ENCODE data around the gene RPAP3.
A peak's percentile ranks its signal among the peaks of the same experiment; 100 is the strongest.
"Not testable (repeated sequence)": the region's sequence is repeated elsewhere in the genome, so short reads cannot be mapped to it uniquely, and the experiment has no call there.

The RPAP3 gene

DNA sequence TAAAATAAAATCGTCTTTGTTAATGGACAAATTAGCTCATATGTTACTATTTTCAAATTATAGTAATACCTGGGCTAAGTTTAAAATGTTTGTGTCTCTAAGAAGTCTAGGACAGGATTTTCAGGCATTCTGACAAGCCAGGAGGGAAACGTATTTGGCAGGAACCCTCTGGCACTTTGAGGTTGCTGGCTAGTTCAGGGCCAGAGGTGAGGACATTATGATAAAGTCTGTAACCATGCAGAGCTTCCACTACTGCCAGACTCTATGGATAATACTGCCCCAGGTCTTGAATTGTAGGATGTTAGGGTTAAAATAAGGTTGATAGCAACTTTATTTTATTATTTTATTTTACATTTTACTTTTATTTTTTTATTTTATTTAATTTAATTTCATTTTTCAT, 56.4 kb downstream of the RPAP3 start:
- ATAC-seq (replicated peaks) (no peak), DNase-seq (no peak)
- H3K27me3 Mint-ChIP-seq = no peaks in the 10 kb centered on the region
- H3K36me3 Mint-ChIP-seq = peaks cover 25 to 35% of the 10 kb centered on the region in 2 donors
- peaks cover 6 to 8% of the 10 kb centered on the region in 2 donors for H3K9me3 Mint-ChIP-seq
- H3K4me1 Mint-ChIP-seq = peaks cover 6 to 29% of the 10 kb centered on the region in 2 donors
- H3K4me3 Mint-ChIP-seq = no peak overlapping the region
- no peak overlapping the region for H3K27ac Mint-ChIP-seq

DNA sequence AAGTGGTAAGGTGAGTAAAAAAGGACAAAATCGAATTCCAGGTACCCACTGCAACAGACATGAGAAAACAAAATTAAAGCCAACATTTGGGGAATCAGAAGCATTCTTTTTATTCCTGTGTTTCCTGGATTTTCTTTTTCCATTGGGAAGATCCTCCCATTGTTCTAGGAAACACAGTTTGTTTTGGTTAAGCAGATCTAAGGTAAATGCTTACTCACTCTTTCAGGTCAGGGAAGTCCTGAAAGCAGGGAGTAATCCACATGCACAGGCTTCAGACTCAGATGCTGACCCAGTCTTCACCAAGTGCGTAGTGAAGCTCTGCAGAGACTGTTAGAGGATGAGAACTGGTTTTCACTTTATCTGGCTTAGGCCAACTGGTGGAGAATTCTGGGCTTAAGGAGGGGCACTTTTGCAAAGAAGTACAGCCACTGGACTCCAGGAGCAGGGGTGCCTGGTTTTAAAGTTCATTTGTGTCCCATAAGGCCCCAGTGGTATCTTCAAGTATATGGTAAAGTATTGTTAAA, 57.7 kb downstream of the RPAP3 start:
- H3K36me3 Mint-ChIP-seq = peaks cover 27 to 41% of the 10 kb centered on the region in 2 donors
- no peak overlapping the region for H3K4me3 Mint-ChIP-seq
- H3K27me3 Mint-ChIP-seq = no peaks in the 10 kb centered on the region
- no peak overlapping the region for H3K27ac Mint-ChIP-seq
- DNase-seq = no peak
- H3K9me3 Mint-ChIP-seq = peaks cover 6 to 15% of the 10 kb centered on the region in 2 donors
- no peak for ATAC-seq (replicated peaks)
- peaks cover 6 to 26% of the 10 kb centered on the region in 2 donors for H3K4me1 Mint-ChIP-seq

DNA sequence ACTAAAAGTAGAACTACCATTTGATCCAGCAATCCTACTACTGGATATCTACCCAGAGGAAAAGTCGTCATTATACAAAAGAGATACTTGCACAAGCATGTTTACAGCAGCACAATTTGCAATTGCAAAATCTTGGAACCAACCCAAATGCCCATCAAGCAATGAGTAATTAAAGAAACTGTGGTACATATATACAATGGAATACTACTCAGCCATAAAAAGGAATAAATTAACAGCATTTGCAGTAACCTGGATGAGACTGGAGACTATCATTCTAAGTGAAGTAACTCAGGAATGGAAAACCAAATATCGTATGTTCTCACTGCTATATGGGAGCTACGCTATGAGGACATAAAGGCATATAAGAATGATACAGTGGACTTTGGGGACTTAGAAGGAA, 63.5 kb downstream of the RPAP3 start:
- not testable (repeated sequence) for DNase-seq; H3K4me3 Mint-ChIP-seq; H3K27me3 Mint-ChIP-seq; H3K27ac Mint-ChIP-seq; ATAC-seq (replicated peaks)
- Mint-ChIP-seq H3K4me1 (peaks cover under 1 to 21% of the 10 kb centered on the region in 2 donors), H3K9me3 (peaks cover 40 to 54% of the 10 kb centered on the region in 2 donors), H3K36me3 (peaks cover 77 to 94% of the 10 kb centered on the region in 2 donors)

DNA sequence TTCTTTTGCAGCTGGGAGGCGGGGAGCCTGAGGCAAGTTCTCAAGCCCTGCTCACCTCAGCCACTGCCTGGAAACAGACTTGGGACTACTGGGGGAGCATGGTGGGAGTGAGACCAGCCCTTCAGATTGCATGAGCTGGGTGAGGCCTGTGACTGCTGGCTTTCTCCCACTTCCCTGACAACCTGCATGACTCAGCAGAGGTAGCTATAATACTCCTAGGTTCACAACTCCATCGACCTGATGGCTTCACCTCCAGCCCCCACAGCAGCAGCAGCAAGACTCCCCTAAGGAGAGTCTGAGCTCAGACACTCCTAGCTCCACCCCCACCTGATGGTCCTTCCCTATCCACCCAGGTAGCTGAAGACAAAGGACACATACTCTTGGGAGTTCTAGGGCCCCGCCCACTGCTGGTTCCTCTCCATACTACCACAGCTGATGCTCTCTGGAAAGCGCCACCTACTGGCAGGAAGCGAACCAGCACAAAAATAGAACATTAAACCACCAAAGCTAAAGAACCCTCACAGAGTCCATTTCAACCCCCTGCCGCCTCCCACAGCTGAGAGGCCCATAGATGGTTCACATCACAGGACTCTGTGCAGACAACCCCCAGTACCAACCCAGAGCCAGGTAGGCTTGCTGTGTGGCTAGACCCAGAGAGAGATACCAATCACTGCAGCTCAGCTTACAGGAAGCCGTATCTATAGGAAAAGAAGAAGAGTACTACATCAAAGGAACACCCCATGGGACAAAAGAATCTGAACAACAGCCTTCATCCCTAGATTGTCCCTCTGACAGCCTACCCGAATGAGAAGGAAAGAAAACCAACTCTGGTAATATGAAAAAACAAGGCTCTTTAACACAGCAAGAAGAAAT, 68.7 kb downstream of the RPAP3 start:
- H3K36me3 Mint-ChIP-seq = peaks cover 69 to 72% of the 10 kb centered on the region in 2 donors
- peak overlapping the region; percentile 53 for H3K27ac Mint-ChIP-seq
- ATAC-seq (replicated peaks) (no peak), DNase-seq (peak; percentile 3)
- peaks cover 37 to 39% of the 10 kb centered on the region in 2 donors for H3K9me3 Mint-ChIP-seq
- no peaks in the 10 kb centered on the region for H3K27me3 Mint-ChIP-seq
- no peak overlapping the region for H3K4me3 Mint-ChIP-seq
- H3K4me1 Mint-ChIP-seq = peaks cover 4 to 25% of the 10 kb centered on the region in 2 donors

DNA sequence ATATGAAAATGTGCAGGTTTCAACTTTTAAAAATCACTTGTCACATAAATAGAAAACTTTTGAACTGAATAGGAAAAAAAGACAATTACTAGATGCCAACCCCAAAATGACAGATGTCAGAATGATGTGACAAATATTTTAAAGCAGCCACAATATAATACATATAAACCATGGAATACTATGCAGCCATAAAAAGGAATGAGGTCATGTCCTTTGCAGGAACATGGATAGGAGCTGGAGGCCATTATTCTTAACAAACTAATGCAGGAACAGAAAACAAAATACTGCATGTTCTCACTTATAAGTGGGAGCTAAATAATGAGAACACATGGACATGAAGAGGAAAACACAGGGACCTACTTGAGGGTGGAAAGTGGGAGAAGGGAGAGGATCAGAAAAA, 70.1 kb downstream of the RPAP3 start:
- H3K27me3 Mint-ChIP-seq; DNase-seq; ATAC-seq (replicated peaks); H3K27ac Mint-ChIP-seq; H3K4me3 Mint-ChIP-seq: not testable (repeated sequence)
- peaks cover 66 to 68% of the 10 kb centered on the region in 2 donors for H3K36me3 Mint-ChIP-seq
- peaks cover 4 to 16% of the 10 kb centered on the region in 2 donors for H3K4me1 Mint-ChIP-seq
- H3K9me3 Mint-ChIP-seq = peaks cover 30 to 31% of the 10 kb centered on the region in 2 donors

DNA sequence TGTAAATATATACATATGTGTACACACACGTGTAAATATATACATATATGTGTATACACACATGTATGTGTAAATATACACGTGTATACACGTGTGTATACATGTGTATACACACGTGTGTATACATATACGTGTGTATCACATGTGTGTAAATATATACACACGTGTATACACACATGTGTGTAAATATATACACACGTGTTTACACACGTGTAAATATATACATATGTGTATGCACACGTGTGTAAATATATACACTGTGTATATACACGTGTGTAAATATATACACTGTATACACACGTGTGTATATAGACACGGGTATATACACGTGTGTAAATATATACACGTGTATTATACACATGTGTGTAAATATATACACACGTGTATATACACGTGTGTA, 71.7 kb downstream of the RPAP3 start:
- no peak overlapping the region for H3K4me3 Mint-ChIP-seq
- peaks cover 63 to 67% of the 10 kb centered on the region in 2 donors for H3K36me3 Mint-ChIP-seq
- no peaks in the 10 kb centered on the region for H3K27me3 Mint-ChIP-seq
- no peak for DNase-seq
- H3K9me3 Mint-ChIP-seq = peaks cover 22 to 27% of the 10 kb centered on the region in 2 donors
- ATAC-seq (replicated peaks) = no peak
- H3K27ac Mint-ChIP-seq = no peak overlapping the region
- H3K4me1 Mint-ChIP-seq = peaks cover 4 to 13% of the 10 kb centered on the region in 2 donors

DNA sequence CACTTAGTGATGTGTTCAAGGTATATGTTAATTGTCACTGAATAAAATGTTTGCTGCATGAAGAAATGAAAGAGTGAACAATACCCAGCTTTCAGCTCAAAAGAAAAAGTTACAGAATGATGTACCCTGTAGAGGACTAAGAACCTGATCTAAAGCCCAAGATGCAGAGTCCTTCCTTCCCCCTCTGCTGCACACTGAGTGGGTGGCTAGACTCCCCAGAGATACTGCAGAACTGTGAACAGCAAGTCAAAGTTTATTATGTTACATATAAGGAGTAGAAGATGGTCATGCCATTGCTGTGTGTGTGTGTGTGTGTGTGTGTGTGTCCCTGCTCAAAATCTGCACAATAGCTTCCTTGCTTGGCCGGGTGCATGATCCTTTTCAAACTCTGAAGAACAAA, 83.9 kb downstream of the RPAP3 start:
- Mint-ChIP-seq H3K4me1 (peaks cover 3 to 18% of the 10 kb centered on the region in 2 donors), H3K9me3 (peaks cover 6% of the 10 kb centered on the region in 2 donors), H3K27me3 (no peaks in the 10 kb centered on the region), H3K4me3 (no peak overlapping the region), H3K27ac (no peak overlapping the region), H3K36me3 (peaks cover 50 to 66% of the 10 kb centered on the region in 2 donors)
- DNase-seq (no peak), ATAC-seq (replicated peaks) (peak; percentile 56 to 76)

DNA sequence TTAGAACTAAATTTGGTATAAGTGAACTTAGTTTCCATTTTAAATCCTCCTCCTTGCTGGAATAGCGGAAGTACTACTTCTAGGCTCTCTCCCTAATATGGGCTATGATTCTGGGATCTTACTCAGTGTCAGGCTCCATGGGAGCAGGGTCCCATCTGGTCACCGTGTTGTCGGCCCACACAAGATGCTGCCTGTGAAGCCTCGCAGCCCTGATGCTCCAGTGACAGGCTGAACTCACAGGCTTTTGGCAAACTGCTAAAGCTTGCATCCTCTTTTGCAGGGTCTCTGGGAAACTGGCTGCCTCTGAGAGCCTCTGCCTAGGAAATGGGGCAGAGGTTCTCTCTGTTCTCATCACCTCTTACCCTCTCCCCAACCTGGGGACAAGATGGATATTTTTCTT, 88.4 kb downstream of the RPAP3 start:
- H3K27me3 Mint-ChIP-seq = no peaks in the 10 kb centered on the region
- peaks cover 0 to 13% of the 10 kb centered on the region in 2 donors for H3K4me1 Mint-ChIP-seq
- peaks cover 14 to 17% of the 10 kb centered on the region in 2 donors for H3K9me3 Mint-ChIP-seq
- H3K27ac Mint-ChIP-seq = no peak overlapping the region
- no peak overlapping the region for H3K4me3 Mint-ChIP-seq
- ATAC-seq (replicated peaks) (no peak), DNase-seq (no peak)
- peaks cover 44 to 66% of the 10 kb centered on the region in 2 donors for H3K36me3 Mint-ChIP-seq

DNA sequence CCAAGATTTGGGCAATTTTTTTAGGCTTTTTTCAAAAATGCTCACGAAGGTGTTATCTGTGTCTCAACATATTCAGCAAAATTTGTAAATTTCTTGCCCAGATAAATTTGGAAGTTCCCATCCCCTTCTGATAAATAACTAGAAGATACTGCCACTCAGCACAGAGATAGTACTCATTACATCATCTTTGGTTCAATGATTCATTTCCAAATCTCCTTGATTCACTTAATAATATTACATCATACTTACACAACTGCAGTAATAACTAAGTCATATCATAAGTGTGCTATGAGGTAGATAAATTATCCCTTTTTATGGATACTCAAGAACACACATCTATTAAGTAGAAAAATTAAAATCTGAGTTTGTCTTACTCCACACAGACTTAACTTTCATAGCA, 89.4 kb downstream of the RPAP3 start:
- Mint-ChIP-seq H3K4me3 (no peak overlapping the region), H3K36me3 (peaks cover 48 to 69% of the 10 kb centered on the region in 2 donors), H3K4me1 (peaks cover 0 to 3% of the 10 kb centered on the region in 2 donors), H3K27me3 (no peaks in the 10 kb centered on the region), H3K9me3 (peaks cover 18 to 23% of the 10 kb centered on the region in 2 donors), H3K27ac (no peak overlapping the region)
- DNase-seq = no peak
- no peak for ATAC-seq (replicated peaks)

DNA sequence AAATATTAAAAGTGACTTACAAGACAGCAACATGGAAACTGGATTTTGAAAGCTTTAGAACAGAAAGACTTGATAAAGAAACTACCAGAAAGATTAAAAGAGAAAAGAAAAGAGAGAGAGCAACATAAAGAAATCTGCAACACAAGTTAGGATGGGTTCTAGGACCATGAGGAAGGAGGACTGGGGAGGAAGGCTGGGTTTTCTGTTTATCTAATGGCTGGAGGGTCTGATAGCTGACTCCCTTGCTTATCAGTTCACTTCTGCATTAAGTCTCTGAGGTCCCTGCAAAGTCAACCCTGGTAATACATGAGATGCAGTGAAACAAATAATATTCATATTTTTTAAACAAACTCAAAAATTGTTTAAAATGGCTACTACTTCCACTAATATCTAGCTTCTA, 90.1 kb downstream of the RPAP3 start:
- Mint-ChIP-seq H3K4me3 (no peak overlapping the region), H3K27me3 (no peaks in the 10 kb centered on the region), H3K9me3 (peaks cover 18 to 23% of the 10 kb centered on the region in 2 donors), H3K36me3 (peaks cover 46 to 71% of the 10 kb centered on the region in 2 donors), H3K4me1 (peaks cover 0 to under 1% of the 10 kb centered on the region in 2 donors), H3K27ac (no peak overlapping the region)
- DNase-seq = no peak
- ATAC-seq (replicated peaks) = no peak

DNA sequence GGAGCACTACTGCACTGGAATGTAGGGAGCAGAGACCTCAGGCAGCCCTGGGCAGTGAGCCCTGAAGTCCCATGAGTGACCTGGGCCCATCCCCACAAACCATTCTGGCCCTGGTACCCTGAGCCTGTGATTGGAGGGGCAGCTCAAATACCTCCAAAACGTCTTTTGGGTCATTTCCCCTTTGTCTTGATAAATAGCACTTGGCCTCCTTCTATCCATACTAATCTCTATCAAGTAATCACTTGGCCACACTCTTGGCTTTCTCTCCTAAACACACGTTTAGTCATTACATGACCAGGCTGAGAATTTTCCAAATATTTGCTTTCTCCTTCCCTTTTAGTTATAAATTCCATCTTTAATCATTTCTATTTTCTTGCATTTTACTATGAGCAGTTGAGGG, 91.3 kb downstream of the RPAP3 start:
- ATAC-seq (replicated peaks) (no peak), DNase-seq (no peak)
- Mint-ChIP-seq H3K27me3 (no peaks in the 10 kb centered on the region), H3K4me3 (no peak overlapping the region), H3K9me3 (peaks cover 20 to 27% of the 10 kb centered on the region in 2 donors), H3K4me1 (peaks cover 11 to 12% of the 10 kb centered on the region in 2 donors), H3K27ac (no peak overlapping the region), H3K36me3 (peaks cover 49 to 69% of the 10 kb centered on the region in 2 donors)

DNA sequence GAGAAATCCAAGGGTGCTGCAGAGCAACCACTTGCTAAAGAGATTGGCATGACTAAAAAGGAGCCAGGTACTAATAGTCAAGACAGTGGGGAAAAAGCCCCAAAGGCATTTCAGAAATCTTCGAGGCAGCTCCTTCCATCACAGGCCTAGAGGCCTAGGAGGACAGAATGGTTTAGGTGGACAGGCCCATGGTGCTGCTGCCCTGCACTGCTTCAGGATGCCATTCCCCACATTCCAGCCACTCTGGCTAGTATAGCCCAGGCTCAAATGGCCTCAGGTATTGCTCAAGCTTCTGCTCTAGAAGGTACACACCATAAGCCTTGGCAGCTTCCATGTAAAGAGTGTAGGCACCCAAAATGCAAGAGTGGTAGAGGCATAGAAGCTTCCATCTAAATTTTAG, 92.9 kb downstream of the RPAP3 start:
- no peak overlapping the region for H3K27ac Mint-ChIP-seq
- ATAC-seq (replicated peaks) (no peak), DNase-seq (no peak)
- H3K9me3 Mint-ChIP-seq = peaks cover 20 to 28% of the 10 kb centered on the region in 2 donors
- H3K27me3 Mint-ChIP-seq = no peaks in the 10 kb centered on the region
- peaks cover 17 to 28% of the 10 kb centered on the region in 2 donors for H3K4me1 Mint-ChIP-seq
- peaks cover 42 to 64% of the 10 kb centered on the region in 2 donors for H3K36me3 Mint-ChIP-seq
- no peak overlapping the region for H3K4me3 Mint-ChIP-seq

DNA sequence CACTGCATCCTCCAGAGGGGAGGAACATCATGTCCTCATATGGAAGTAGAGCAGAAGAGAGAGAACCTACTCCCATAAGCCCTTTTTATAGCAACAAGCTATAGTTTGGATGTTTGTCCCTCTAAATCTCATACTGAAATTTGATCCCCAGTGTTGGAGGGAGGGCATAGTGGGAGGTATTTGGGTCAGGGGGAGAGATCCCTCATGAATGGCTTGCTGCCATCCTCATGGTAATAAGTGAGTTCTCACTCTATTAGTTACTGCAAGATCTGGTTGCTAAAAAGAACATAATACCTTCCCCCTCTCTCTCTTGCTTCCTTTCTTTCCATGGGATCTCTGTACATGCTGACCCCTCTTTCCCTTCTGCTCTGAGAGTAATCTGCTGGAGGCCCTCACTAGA, 93.9 kb downstream of the RPAP3 start:
- peaks cover 27 to 36% of the 10 kb centered on the region in 2 donors for H3K9me3 Mint-ChIP-seq
- DNase-seq (no peak), ATAC-seq (replicated peaks) (no peak)
- no peaks in the 10 kb centered on the region for H3K27me3 Mint-ChIP-seq
- peaks cover 50 to 69% of the 10 kb centered on the region in 2 donors for H3K36me3 Mint-ChIP-seq
- no peak overlapping the region for H3K27ac Mint-ChIP-seq
- peaks cover 19 to 31% of the 10 kb centered on the region in 2 donors for H3K4me1 Mint-ChIP-seq
- H3K4me3 Mint-ChIP-seq = no peak overlapping the region

Measured in stimulated activated naive B cell treated with anti-CD40 and anti-IgM and Interleukin-4, amounts not matched to agents 10 μg/mL and 1 μg/mL and 100 μg/mL, for 72 hours (primary cell).